Measurements from ENCODE around the gene THRAP3.

DNA sequence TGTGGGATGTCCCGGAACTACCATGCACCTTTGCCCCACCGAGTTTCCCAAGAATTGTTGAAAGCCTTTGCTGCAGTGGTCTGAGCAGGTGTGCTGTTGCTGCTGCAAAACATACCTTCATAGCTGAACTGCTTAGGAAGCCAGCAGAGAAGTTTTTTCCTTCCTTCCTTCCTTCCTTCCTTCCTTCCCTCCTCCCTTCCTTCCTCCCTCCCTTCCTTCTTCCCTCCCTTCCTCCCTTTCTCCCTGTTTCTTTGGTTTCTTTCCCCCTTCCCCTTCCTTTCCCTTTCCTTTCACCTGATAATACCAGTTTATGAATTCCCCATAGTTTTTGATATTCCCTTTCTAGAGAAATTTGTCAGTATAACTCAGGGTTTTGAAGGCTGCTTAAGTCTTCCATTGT is 71.1 kb downstream of the THRAP3 start:
- TF ChIP-seq, protein P1, sequence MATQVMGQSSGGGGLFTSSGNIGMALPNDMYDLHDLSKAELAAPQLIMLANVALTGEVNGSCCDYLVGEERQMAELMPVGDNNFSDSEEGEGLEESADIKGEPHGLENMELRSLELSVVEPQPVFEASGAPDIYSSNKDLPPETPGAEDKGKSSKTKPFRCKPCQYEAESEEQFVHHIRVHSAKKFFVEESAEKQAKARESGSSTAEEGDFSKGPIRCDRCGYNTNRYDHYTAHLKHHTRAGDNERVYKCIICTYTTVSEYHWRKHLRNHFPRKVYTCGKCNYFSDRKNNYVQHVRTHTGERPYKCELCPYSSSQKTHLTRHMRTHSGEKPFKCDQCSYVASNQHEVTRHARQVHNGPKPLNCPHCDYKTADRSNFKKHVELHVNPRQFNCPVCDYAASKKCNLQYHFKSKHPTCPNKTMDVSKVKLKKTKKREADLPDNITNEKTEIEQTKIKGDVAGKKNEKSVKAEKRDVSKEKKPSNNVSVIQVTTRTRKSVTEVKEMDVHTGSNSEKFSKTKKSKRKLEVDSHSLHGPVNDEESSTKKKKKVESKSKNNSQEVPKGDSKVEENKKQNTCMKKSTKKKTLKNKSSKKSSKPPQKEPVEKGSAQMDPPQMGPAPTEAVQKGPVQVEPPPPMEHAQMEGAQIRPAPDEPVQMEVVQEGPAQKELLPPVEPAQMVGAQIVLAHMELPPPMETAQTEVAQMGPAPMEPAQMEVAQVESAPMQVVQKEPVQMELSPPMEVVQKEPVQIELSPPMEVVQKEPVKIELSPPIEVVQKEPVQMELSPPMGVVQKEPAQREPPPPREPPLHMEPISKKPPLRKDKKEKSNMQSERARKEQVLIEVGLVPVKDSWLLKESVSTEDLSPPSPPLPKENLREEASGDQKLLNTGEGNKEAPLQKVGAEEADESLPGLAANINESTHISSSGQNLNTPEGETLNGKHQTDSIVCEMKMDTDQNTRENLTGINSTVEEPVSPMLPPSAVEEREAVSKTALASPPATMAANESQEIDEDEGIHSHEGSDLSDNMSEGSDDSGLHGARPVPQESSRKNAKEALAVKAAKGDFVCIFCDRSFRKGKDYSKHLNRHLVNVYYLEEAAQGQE (IDR thresholded peaks at IDR 0.05; ENCODE audit: insufficient read depth in 1 of 2, low read depth in 2 of 2, low read length in 2 of 2): no peak
- no peak for TF ChIP-seq POLR2AphosphoS5 (IDR thresholded peaks at IDR 0.05; ENCODE audit: low read depth, low read length)
- no peak for TF ChIP-seq SIN3A (IDR thresholded peaks at IDR 0.05; ENCODE audit: borderline replicate concordance, insufficient read depth, low read length)
